OCI-LY1 (cell line): ENCODE results near the gene NXPH4.
A peak's percentile ranks its signal among the peaks of the same experiment; 100 is the strongest.

Source experiments
- H2AFZ ChIP-seq: fragments of 200-600 bp; sonication (generic), shearing (Covaris generic); 2 replicates; pipeline ENCODE4 v1.6.0; 2014; ENCODE audit warnings: antibody characterized with exemption, mild to moderate bottlenecking, low read length
- H3F3A ChIP-seq: fragments of 200-600 bp; sonication (generic), shearing (Covaris generic); 2 replicates; pipeline ENCODE4 v1.6.0; 2014; ENCODE audit warnings: mild to moderate bottlenecking, antibody characterized with exemption, low read length, moderate library complexity; ENCODE audit not compliant: insufficient read depth
- H3K27ac ChIP-seq: fragments of 200-600 bp; sonication (generic); 2 replicates; pipeline ENCODE4 v1.5.1; 2014; ENCODE audit warnings: low read length, mixed run types, mild to moderate bottlenecking, low read depth; ENCODE audit not compliant: poor library complexity, severe bottlenecking
- H3K27me3 ChIP-seq: fragments of 200-600 bp; sonication (generic); 2 replicates; pipeline ENCODE4 v1.6.0; 2014; ENCODE audit warnings: antibody characterized with exemption, mild to moderate bottlenecking, low read length, moderate library complexity; ENCODE audit not compliant: insufficient read depth
- H3K36me3 ChIP-seq: fragments of 200-600 bp; sonication (generic); 2 replicates; pipeline ENCODE4 v1.6.1; 2014; ENCODE audit warnings: mild to moderate bottlenecking, antibody characterized with exemption, low read length, moderate library complexity, mixed read lengths; ENCODE audit not compliant: insufficient read depth
- H3K4me1 ChIP-seq: fragments of 200-600 bp; sonication (generic); 2 replicates; pipeline ENCODE4 v1.5.1; 2014; ENCODE audit warnings: mild to moderate bottlenecking, low read length, moderate library complexity; ENCODE audit not compliant: insufficient read depth, severe bottlenecking
- H3K4me2 ChIP-seq: fragments of 200-600 bp; sonication (generic), shearing (Covaris generic); 2 replicates; pipeline ENCODE4 v1.6.1; 2014; ENCODE audit warnings: low read length
- H3K4me3 ChIP-seq: fragments of 200-600 bp; sonication (generic); 2 replicates; pipeline ENCODE4 v1.5.1; 2014; ENCODE audit warnings: low read length, low read depth, mild to moderate bottlenecking, mixed read lengths; ENCODE audit not compliant: poor library complexity, severe bottlenecking
- H3K79me2 ChIP-seq: fragments of 200-600 bp; shearing (Covaris generic); 2 replicates; pipeline ENCODE4 v1.6.1; 2016; ENCODE audit warnings: mixed run types, low read length, mixed read lengths; ENCODE audit not compliant: insufficient read depth
- H3K9ac ChIP-seq: fragments of 200-600 bp; sonication (generic), shearing (Covaris generic); 2 replicates; pipeline ENCODE4 v1.6.1; 2014; ENCODE audit warnings: mild to moderate bottlenecking, low read length, mixed read lengths
- H3K9me2 ChIP-seq: fragments of 200-600 bp; sonication (generic), shearing (Covaris generic); 2 replicates; pipeline ENCODE4 v1.6.1; 2014; ENCODE audit warnings: low read depth, mild to moderate bottlenecking, low read length, mixed read lengths
- H3K9me3 ChIP-seq: fragments of 200-600 bp; shearing (Covaris generic); 2 replicates; pipeline ENCODE4 v1.6.1; 2014; ENCODE audit warnings: low read length, mixed read lengths
- H4K20me1 ChIP-seq: fragments of 200-600 bp; sonication (generic), shearing (Covaris generic); 2 replicates; pipeline ENCODE4 v1.6.0; 2016; ENCODE audit warnings: mild to moderate bottlenecking, low read length; ENCODE audit not compliant: insufficient read depth
- EZH2 ChIP-seq: fragments of 200-600 bp; sonication (generic), shearing (Covaris generic); IDR thresholded peaks from 2 replicates; pipeline ENCODE4 v1.8.0; 2017; ENCODE audit warnings: borderline replicate concordance, mixed run types, mild to moderate bottlenecking, antibody characterized with exemption, low read length, moderate library complexity, mixed read lengths
- TF ChIP-seq, protein P1 (sequence below): fragments of 200-600 bp; sonication (generic), shearing (Covaris generic); IDR thresholded peaks from 2 replicates; pipeline ENCODE4 v1.5.1; 2017; ENCODE audit warnings: mild to moderate bottlenecking, antibody characterized with exemption, low read length, moderate library complexity, mixed read lengths

The NXPH4 gene

DNA sequence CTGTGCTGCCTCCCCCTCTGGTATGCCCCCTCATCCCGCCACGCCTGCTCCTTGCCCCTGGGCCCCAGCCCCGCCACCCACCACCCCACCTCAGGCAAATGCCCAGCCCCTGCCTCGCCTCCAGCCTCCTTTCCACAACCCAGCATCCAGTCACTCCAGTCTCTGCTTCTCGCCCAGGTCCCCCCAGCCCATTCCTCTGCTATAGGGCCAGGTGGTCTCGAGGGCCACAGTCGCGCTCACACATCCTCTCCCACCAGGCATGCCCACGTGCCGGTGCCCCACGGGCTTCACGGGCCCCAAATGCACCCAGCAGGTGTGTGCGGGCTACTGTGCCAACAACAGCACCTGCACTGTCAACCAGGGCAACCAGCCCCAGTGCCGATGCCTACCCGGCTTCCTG lies 6.1 kb upstream of the NXPH4 start:
- Histone ChIP-seq H3K4me2 (peak overlapping the region; percentile 58), H4K20me1 (no peaks in the 10 kb centered on the region), H3K9me2 (no peaks in the 10 kb centered on the region), H3K79me2 (no peaks in the 10 kb centered on the region), H3K27ac (peak overlapping the region; percentile 50), H3K4me3 (peak overlapping the region; percentile 44), H3K9ac (peak overlapping the region; percentile 3; the same call in 1 of the 2 replicates), H2AFZ (no peak overlapping the region), H3K36me3 (no peaks in the 10 kb centered on the region), H3K27me3 (0 out of 2 replicates have a peak, but pooled peaks cover 4% of the 10 kb centered on the region), H3K9me3 (no peaks in the 10 kb centered on the region), H3K4me1 (peaks cover 51% of the 10 kb centered on the region), H3F3A (no peaks in the 10 kb centered on the region)
- TF ChIP-seq, protein P1, sequence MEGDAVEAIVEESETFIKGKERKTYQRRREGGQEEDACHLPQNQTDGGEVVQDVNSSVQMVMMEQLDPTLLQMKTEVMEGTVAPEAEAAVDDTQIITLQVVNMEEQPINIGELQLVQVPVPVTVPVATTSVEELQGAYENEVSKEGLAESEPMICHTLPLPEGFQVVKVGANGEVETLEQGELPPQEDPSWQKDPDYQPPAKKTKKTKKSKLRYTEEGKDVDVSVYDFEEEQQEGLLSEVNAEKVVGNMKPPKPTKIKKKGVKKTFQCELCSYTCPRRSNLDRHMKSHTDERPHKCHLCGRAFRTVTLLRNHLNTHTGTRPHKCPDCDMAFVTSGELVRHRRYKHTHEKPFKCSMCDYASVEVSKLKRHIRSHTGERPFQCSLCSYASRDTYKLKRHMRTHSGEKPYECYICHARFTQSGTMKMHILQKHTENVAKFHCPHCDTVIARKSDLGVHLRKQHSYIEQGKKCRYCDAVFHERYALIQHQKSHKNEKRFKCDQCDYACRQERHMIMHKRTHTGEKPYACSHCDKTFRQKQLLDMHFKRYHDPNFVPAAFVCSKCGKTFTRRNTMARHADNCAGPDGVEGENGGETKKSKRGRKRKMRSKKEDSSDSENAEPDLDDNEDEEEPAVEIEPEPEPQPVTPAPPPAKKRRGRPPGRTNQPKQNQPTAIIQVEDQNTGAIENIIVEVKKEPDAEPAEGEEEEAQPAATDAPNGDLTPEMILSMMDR: no peak
- no peak for TF ChIP-seq EZH2

DNA sequence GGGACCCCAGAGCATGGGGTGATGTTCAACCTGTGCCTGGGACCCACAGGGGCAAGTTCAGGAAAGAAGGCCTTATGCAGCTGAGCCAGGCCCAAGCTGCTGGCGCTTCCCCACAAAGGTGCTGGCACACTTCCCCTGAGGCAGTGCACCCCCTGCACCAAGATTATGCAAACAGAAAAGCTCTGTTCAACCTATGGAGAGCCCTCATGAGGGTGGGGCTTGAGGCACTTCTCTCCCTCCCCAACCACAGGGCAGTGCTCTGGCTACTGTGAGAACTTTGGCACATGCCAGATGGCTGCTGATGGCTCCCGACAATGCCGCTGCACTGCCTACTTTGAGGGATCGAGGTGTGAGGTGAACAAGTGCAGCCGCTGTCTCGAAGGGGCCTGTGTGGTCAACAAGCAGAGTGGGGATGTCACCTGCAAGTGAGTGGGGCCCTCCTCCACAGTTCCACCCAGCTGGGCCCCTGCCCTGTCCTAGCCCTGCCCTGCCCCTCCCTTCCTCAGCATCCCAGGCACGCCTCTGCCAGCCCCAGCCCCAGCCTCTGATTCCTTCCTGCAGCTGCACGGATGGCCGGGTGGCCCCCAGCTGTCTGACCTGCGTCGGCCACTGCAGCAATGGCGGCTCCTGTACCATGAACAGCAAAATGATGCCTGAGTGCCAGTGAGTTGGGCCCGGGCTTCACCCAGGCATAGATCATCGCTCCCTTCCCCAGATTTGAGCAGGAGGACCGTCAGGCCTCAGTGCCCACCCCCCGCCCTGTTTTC lies 5.5 kb upstream of the NXPH4 start:
- Histone ChIP-seq H3K36me3 (no peaks in the 10 kb centered on the region), H3K4me2 (peak overlapping the region; percentile 58), H2AFZ (no peak overlapping the region), H3K9ac (peak overlapping the region; percentile 16; the same call in 1 of the 2 replicates), H3K4me3 (peak overlapping the region; percentile 44), H4K20me1 (no peaks in the 10 kb centered on the region), H3K9me3 (no peaks in the 10 kb centered on the region), H3K79me2 (no peaks in the 10 kb centered on the region), H3K4me1 (peaks cover 58% of the 10 kb centered on the region), H3K9me2 (no peaks in the 10 kb centered on the region), H3F3A (no peaks in the 10 kb centered on the region), H3K27ac (peak overlapping the region; percentile 50), H3K27me3 (0 out of 2 replicates have a peak, but pooled peaks cover 2% of the 10 kb centered on the region)
- TF ChIP-seq, protein P1: no peak
- TF ChIP-seq EZH2: no peak

DNA sequence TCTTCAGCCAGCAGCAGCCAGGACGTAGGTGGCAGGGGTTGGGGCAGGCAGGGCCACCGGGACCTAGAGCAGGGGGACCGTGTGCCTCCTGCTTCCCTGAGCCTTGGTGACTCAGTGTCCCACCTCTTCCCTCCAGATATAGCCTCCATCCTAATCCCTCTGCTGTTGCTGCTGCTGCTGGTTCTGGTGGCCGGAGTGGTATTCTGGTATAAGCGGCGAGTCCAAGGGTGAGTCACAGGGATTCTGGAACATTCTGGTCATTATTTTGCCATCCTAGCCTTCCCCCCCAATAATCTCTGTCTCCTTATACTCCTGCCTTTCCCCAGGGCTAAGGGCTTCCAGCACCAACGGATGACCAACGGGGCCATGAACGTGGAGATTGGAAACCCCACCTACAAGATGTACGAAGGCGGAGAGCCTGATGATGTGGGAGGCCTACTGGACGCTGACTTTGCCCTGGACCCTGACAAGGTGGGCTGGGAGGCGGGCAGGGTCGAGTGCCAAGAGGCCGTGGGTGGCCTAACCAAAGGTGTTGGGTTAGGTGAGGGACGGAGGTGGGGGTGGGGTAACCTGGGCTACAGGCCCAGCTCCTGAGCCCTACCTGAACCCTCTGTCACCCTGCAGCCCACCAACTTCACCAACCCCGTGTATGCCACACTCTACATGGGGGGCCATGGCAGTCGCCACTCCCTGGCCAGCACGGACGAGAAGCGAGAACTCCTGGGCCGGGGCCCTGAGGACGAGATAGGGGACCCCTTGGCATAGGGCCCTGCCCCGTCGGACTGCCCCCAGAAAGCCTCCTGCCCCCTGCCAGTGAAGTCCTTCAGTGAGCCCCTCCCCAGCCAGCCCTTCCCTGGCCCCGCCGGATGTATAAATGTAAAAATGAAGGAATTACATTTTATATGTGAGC lies 4.5 kb upstream of the NXPH4 start:
- Histone ChIP-seq H2AFZ (no peak overlapping the region), H3K27me3 (no peaks in the 10 kb centered on the region), H3K36me3 (no peaks in the 10 kb centered on the region), H3K79me2 (no peaks in the 10 kb centered on the region), H4K20me1 (no peaks in the 10 kb centered on the region), H3F3A (no peaks in the 10 kb centered on the region), H3K4me2 (peak overlapping the region; percentile 58; the same call in 1 of the 2 replicates), H3K9me3 (no peaks in the 10 kb centered on the region), H3K27ac (peak overlapping the region; percentile 50), H3K9ac (peak overlapping the region; percentile 16; the same call in 1 of the 2 replicates), H3K4me3 (peak overlapping the region; percentile 44), H3K9me2 (no peaks in the 10 kb centered on the region), H3K4me1 (peaks cover 62% of the 10 kb centered on the region)
- TF ChIP-seq EZH2: no peak
- TF ChIP-seq, protein P1: peak; percentile 21
